ENCODE data around the gene NAXE.

NAXE gene

DNA sequence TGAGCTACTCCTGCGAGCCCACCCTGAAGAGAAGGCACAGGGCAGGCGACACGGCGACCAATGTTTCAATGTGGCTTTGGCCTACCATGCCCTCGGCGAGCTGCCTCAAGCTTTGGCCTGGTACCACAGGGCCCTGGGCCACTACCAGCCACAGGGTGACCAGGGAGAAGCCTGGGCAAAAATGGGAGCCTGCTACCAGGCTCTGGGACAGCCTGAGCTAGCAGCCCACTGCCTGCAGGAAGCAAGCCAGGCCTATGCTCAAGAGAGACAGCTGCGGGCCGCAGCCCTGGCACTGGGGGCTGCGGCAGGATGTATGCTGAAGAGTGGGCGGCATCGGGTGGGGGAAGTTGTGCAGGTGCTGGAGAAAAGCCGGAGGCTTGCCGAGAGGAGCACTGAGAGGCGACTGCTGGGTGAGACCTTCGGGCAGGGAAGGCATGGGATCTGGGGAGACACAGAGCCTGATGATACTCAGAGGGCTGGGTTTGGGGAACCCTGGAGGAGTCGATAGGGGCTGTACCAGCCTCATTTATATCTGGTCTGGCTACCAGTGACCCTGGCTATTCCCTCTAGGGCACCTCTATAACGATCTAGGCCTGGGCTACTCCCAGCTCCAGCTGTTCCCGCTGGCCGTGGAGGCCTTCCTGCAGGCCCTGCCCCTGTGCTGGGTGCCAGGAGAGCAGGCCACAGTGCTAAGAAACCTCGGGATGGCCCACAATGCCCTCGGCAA, 9.8 kb upstream of the NAXE start:
- TF ChIP-seq NFRKB (IDR thresholded peaks at IDR 0.05) (no peak), BHLHE40 (IDR thresholded peaks at IDR 0.05; ENCODE audit: borderline replicate concordance) (no peak), FOXM1 (IDR thresholded peaks at IDR 0.05; ENCODE audit: borderline replicate concordance) (no peak), LEF1 (IDR thresholded peaks at IDR 0.05; ENCODE audit: borderline replicate concordance) (no peak), SP1 (IDR thresholded peaks at IDR 0.05) (no peak), L3MBTL2 (conservative IDR thresholded peaks at IDR 0.05) (no peak), FOXK2 (IDR thresholded peaks at IDR 0.05) (no peak), FOXA1 (IDR thresholded peaks at IDR 0.05) (no peak), ELF4 (IDR thresholded peaks at IDR 0.05) (no peak), TARDBP (IDR thresholded peaks at IDR 0.05) (no peak), SUZ12 (IDR thresholded peaks at IDR 0.05) (no peak), ZNF384 (IDR thresholded peaks at IDR 0.05) (no peak), HDGF (IDR thresholded peaks at IDR 0.05; ENCODE audit: borderline replicate concordance) (no peak), ARNT (IDR thresholded peaks at IDR 0.05) (no peak), CTBP1 (IDR thresholded peaks at IDR 0.05; ENCODE audit: borderline replicate concordance) (no peak)
- TF ChIP-seq, protein P1, sequence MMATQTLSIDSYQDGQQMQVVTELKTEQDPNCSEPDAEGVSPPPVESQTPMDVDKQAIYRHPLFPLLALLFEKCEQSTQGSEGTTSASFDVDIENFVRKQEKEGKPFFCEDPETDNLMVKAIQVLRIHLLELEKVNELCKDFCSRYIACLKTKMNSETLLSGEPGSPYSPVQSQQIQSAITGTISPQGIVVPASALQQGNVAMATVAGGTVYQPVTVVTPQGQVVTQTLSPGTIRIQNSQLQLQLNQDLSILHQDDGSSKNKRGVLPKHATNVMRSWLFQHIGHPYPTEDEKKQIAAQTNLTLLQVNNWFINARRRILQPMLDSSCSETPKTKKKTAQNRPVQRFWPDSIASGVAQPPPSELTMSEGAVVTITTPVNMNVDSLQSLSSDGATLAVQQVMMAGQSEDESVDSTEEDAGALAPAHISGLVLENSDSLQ (IDR thresholded peaks at IDR 0.05) = no peak
- no peak for DNase-seq (ENCODE audit: extremely low spot score)
- POLR2A ChIA-PET = interaction anchor here (1.0 to 3.7 kb wide), 4 partner anchors 10 to 124 kb away, joined by 3 to 23 read pairs (median 3); partner anchors contain the start of gene NAXE
- CTCF ChIA-PET = interaction anchor here (0.8 kb wide), 2 partner anchors 34 to 57 kb away, joined by 3 read pairs; no protein-coding TSS in a partner anchor

DNA sequence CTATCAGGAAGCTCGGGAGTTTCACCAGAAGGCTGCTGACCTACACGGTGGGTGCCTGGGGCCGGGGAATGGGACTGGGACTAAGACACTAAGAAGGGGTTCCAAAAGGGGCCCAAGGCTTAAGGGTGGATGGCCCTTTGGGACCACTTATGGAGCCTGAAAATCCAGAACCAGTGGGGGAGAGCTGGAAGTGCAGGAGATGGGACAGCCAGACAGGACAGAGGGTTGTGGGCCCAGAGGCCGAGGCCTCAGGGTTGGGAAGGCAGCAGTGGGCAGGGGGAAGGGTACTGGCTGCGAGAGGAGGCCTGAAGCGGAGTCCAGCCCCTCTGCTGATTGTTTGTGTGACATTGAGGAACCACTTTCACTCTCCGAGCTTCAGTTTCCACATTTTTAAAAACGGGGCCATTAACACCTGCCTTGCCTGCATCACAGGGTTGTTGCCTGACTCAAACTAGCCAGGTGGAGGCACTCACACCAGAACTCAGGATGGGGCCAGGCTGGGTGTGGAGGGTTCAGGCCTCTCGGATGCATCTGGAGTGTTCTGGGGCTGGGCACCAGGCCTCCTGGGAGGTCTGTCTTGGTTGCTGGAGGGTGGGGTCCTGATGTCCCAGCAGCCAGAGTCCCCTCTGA, 9.1 kb upstream of the NAXE start:
- TF ChIP-seq CTBP1 (IDR thresholded peaks at IDR 0.05; ENCODE audit: borderline replicate concordance) = no peak
- no peak for TF ChIP-seq FOXA1 (IDR thresholded peaks at IDR 0.05)
- no peak for TF ChIP-seq ARNT (IDR thresholded peaks at IDR 0.05)
- ChIA-PET POLR2A (interaction anchor here (1.0 to 3.7 kb wide), 2 partner anchors 9 to 12 kb away, joined by 3 to 23 read pairs; partner anchors contain the start of gene NAXE), CTCF (interaction anchor here (0.5 to 0.8 kb wide), 2 partner anchors 29 to 33 kb away, joined by 3 read pairs; no protein-coding TSS in a partner anchor)
- DNase-seq (ENCODE audit: extremely low spot score) = no peak

DNA sequence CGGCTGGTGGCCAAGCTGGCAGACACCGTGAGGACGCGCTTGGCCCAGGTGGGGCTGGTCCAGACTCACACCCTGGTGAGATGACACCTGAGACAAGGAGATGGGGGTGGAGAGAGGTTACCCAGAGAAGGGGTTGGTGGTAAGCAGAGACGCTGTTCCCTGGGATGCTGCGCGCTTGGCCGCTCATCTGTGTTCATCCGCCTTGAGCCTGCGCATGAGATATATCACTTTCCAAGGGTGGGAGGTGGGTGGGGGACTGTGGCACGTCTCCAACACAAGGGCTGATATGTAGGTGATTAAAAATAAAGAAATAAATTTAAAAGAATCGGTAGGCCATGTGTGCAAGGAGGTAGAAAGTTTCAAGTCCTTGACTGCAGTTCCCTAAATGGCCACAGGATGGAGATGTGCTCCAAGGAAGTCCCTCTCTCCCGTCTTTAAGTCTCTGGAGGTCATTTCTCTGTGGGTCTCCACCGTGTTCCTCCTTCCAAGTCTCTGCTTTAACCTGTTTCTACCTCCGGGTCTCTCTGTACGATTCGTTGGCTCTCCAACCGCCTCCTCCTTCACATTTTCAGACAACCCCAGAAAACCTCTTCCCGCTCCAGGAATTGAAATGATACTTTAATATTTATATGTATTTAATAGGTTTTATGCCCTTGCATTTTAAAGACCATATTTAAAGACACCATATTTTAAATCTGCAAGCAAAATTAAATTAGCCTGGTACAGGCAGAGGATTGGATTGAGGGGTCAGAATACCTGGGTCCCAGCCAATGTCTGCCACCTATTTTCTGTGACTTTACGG, 7.6 kb upstream of the NAXE start:
- POLR2A ChIA-PET = no interaction called here
- CTCF ChIA-PET = interaction anchor here (1.0 kb wide), 1 partner anchor 21 kb away, joined by 4 read pairs; no protein-coding TSS in a partner anchor
- peak; percentile 85 for DNase-seq (ENCODE audit: extremely low spot score)
- TF ChIP-seq ZNF384 (IDR thresholded peaks at IDR 0.05) (no peak), CTBP1 (IDR thresholded peaks at IDR 0.05; ENCODE audit: borderline replicate concordance) (no peak), FOXK2 (IDR thresholded peaks at IDR 0.05) (no peak), HDGF (IDR thresholded peaks at IDR 0.05; ENCODE audit: borderline replicate concordance) (peak; percentile 74; the same call in 1 of the 2 replicates), SP1 (IDR thresholded peaks at IDR 0.05) (no peak)

DNA sequence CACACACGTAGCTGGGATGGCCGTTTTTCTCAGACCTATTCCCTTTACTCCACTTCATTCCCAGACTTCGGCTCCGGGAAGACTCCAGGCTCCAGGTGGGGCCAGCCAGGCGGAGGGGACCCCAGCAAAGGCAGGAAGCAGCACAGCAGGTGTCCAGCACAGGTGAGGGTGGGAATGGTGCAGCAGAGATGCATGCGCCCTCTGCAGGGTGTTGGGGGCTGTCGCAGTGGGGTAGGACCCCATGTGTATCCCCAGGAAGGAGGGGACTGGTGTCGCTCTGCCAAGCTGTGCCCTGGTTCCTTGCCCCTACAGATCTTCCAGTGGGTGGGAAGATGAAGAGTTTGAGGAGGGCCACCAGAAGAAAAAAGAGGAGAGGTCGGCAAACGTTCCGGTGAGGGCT, 6.8 kb upstream of the NAXE start:
- TF ChIP-seq CTBP1 (IDR thresholded peaks at IDR 0.05; ENCODE audit: borderline replicate concordance) (no peak), FOXM1 (IDR thresholded peaks at IDR 0.05; ENCODE audit: borderline replicate concordance) (no peak), BHLHE40 (IDR thresholded peaks at IDR 0.05; ENCODE audit: borderline replicate concordance) (no peak), NFRKB (IDR thresholded peaks at IDR 0.05) (no peak), ARNT (IDR thresholded peaks at IDR 0.05) (no peak), FOXA1 (IDR thresholded peaks at IDR 0.05) (no peak), SP1 (IDR thresholded peaks at IDR 0.05) (no peak), HDGF (IDR thresholded peaks at IDR 0.05; ENCODE audit: borderline replicate concordance) (no peak), L3MBTL2 (conservative IDR thresholded peaks at IDR 0.05) (no peak), LEF1 (IDR thresholded peaks at IDR 0.05; ENCODE audit: borderline replicate concordance) (no peak)
- TF ChIP-seq, protein P1 (IDR thresholded peaks at IDR 0.05) = no peak
- POLR2A ChIA-PET = no interaction called here
- CTCF ChIA-PET = interaction anchor here (1.0 to 1.4 kb wide), 3 partner anchors 18 to 24 kb away, joined by 4 to 7 read pairs (median 5); partner anchors contain the start of gene GPATCH4
- DNase-seq (ENCODE audit: extremely low spot score) = peak; percentile 45

GRCh38 chr1:156586323-156586722, 5.3 kb upstream of the NAXE start:
- TF ChIP-seq ARNT (IDR thresholded peaks at IDR 0.05) (no peak), TARDBP (IDR thresholded peaks at IDR 0.05) (no peak), FOXK2 (IDR thresholded peaks at IDR 0.05) (no peak), ZNF384 (IDR thresholded peaks at IDR 0.05) (no peak), ELF4 (IDR thresholded peaks at IDR 0.05) (no peak), HDGF (IDR thresholded peaks at IDR 0.05; ENCODE audit: borderline replicate concordance) (no peak), SUZ12 (IDR thresholded peaks at IDR 0.05) (no peak), L3MBTL2 (conservative IDR thresholded peaks at IDR 0.05) (no peak), FOXM1 (IDR thresholded peaks at IDR 0.05; ENCODE audit: borderline replicate concordance) (no peak)
- no peak for DNase-seq (ENCODE audit: extremely low spot score)
- CTCF ChIA-PET = interaction anchor here (1.0 to 1.6 kb wide), 3 partner anchors 8 to 128 kb away, joined by 4 to 6 read pairs (median 4); no protein-coding TSS in a partner anchor
- POLR2A ChIA-PET = interaction anchor here (1.4 kb wide), 1 partner anchor 15 kb away, joined by 4 read pairs; no protein-coding TSS in a partner anchor

Data from HEK293T (cell line).